HG02884 (cell line): ENCODE measurements around the gene PCDHGA1.
"Not testable (repeated sequence)": the region's sequence is repeated elsewhere in the genome, so short reads cannot be mapped to it uniquely, and the experiment has no call there.

Experiments used
- ATAC-seq: cut with Tn5 transposase; IDR thresholded peaks from one replicate; pipeline ENCODE4 v1.9.1; 2021; ENCODE audit warnings: mild to moderate bottlenecking, moderate library complexity; ENCODE audit not compliant: unreplicated experiment

PCDHGA1 gene

GRCh38 chr5:141409598-141410306 lies 79.4 kb downstream of the PCDHGA1 start:
- no peak for ATAC-seq

DNA sequence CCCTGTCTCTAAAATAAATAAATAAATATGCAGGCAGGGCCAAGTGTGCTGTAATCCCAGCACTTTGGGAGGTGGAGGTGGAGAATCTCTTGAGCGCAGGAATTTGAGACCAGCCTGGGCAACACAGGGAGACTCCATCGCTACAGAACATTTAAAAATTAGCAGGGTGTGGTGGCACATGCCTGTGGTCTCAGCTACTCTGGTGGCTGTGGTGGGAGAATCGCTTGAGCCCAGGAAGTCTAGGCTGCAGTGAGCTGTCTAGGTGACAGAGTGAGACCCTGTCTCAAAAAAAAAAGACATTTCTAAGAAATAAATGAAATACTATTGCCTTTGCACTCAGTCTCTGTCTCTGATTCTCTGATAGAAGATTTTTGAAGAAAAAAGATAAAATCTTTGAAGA lies 81.3 kb downstream of the PCDHGA1 start:
- ATAC-seq, result no peak

DNA sequence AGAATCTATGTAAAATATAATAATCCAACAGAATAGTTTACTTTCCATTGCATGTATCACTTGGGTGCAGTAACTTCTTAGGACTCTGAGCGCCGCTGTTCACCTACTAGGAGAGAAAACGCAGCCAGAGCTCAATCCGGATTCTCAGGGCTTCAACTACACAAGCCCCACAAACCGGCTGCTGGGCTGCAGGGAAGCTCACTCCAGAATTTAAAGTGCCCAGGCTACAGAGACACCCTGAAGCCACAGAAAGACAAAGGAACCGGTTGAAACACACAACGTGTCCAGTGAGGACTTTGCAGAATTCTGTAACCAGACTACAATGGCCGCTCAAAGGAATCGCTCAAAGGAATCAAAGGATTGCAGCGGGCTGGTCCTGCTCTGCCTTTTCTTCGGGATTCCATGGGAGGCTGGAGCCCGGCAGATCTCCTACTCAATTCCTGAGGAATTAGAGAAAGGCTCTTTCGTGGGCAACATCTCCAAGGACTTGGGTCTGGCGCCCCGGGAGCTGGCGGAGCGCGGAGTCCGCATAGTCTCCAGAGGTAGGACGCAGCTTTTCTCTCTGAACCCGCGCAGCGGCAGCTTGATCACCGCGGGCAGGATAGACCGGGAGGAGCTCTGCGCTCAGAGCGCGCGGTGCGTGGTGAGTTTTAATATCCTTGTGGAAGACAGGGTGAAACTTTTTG lies 82.7 kb downstream of the PCDHGA1 start, which contains the start of gene PCDHGA10:
Gene PCDHGA10 (plus strand): TSS at position 134 of the 686 bp plus-strand sequence. CDS start 189 bp downstream, at position 323.
- ATAC-seq, result peak; percentile 72

- no peak for ATAC-seq
Observed at GRCh38 chr5:141413540-141414069, 83.3 kb downstream of the PCDHGA1 start.

DNA sequence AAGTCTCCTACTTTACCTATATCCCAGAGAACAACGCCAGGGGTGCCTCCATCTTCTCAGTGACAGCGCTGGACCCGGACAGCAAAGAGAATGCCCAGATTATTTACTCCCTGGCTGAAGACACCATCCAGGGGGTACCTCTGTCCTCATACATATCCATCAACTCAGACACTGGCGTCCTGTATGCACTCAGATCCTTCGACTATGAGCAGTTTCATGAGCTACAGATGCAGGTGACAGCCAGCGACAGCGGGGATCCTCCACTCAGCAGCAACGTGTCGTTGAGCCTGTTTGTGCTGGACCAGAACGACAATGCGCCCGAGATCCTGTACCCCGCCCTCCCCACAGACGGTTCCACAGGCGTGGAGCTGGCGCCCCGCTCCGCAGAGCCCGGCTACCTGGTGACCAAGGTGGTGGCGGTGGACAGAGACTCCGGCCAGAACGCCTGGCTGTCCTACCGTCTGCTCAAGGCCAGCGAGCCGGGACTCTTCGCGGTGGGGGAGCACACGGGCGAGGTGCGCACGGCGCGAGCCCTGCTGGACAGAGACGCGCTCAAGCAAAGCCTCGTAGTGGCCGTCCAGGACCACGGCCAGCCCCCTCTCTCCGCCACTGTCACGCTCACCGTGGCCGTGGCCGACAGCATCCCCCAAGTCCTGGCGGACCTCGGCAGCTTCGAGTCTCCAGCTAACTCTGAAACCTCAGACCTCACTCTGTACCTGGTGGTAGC lies 84.4 kb downstream of the PCDHGA1 start:
- ATAC-seq, result not testable (repeated sequence)

GRCh38 chr5:141415275-141415618 lies 84.9 kb downstream of the PCDHGA1 start:
- ATAC-seq, result not testable (repeated sequence)

DNA sequence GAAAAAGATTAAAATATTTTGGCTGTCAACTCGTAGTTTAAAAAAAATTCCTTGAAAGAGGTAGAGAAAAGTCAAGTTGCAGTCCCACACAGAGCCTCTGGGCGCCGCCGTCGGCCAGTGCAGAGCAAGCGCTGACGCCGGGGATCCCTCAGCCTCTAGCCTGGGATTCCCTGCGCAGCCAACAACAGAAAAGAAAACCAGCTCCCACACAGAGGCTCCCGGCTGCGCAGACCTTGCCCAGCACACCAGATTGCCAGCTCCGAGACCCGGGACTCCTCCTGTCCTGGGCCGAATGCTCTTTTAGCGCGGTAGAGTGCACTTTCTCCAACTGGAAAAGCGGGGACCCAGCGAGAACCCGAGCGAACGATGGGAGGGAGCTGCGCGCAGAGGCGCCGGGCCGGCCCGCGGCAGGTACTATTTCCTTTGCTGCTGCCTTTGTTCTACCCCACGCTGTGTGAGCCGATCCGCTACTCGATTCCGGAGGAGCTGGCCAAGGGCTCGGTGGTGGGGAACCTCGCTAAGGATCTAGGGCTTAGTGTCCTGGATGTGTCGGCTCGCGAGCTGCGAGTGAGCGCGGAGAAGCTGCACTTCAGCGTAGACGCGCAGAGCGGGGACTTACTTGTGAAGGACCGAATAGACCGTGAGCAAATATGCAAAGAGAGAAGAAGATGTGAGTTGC lies 87.3 kb downstream of the PCDHGA1 start, which contains the start of gene PCDHGB7:
Gene PCDHGB7 (plus strand): TSS at position 184 of the 679 bp plus-strand sequence. CDS start 183 bp downstream, at position 367.
- peak; percentile 76 for ATAC-seq

GRCh38 chr5:141419074-141419880 lies 89.0 kb downstream of the PCDHGA1 start:
- ATAC-seq, result no peak

DNA sequence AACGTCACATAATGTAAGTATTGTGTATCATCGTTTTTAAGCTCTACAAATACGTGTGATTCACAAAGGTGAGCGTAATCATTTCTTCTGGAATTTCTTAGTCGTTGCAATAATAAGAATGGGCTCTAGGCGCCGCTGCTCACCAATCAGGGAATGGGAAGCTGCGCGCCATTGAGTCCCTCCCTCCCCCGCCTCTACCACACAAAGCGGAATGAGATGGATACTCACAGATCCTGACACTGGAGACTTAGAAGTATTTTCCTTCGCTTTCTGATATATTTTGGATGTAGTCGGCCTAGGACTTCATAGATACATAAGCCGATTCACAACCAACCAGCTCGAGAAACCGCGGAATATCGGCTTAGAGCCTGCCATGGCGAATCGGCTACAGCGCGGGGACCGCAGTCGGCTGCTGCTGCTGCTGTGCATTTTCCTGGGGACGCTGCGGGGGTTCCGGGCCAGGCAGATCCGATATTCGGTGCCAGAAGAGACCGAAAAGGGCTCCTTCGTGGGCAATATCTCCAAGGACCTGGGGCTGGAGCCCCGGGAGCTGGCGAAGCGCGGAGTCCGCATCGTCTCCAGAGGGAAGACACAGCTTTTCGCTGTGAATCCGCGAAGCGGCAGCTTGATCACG lies 90.7 kb downstream of the PCDHGA1 start, which contains the start of gene PCDHGA11:
Gene PCDHGA11 (plus strand): TSS at position 197 of the 634 bp plus-strand sequence. CDS start 177 bp downstream, at position 374.
- ATAC-seq, result no peak

DNA sequence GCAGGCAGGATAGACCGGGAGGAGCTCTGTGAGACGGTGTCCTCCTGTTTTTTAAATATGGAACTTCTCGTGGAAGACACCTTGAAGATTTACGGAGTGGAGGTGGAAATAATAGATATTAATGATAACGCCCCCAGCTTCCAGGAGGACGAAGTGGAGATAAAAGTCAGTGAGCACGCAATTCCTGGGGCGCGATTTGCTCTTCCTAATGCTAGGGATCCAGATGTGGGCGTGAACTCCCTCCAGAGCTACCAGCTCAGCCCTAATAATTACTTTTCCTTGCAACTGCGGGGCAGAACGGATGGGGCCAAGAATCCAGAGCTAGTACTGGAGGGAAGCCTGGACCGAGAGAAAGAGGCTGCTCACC lies 91.2 kb downstream of the PCDHGA1 start:
- ATAC-seq, result no peak

DNA sequence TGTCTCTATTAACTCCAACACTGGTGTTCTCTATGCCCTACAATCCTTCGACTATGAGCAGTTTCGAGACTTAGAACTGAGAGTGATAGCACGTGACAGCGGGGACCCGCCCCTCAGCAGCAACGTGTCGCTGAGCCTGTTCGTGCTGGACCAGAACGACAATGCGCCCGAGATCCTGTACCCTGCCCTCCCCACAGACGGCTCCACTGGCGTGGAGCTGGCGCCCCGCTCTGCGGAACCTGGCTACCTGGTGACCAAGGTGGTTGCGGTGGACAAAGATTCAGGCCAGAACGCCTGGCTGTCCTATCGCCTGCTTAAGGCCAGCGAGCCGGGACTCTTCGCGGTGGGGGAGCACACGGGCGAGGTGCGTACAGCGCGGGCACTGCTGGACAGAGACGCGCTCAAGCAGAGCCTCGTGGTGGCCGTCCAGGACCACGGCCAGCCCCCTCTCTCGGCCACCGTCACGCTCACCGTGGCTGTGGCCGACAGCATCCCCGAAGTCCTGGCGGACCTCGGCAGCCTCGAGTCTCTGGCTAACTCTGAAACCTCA lies 92.5 kb downstream of the PCDHGA1 start:
- no peak for ATAC-seq

GRCh38 chr5:141427783-141428426 lies 97.6 kb downstream of the PCDHGA1 start:
- ATAC-seq, result no peak

DNA sequence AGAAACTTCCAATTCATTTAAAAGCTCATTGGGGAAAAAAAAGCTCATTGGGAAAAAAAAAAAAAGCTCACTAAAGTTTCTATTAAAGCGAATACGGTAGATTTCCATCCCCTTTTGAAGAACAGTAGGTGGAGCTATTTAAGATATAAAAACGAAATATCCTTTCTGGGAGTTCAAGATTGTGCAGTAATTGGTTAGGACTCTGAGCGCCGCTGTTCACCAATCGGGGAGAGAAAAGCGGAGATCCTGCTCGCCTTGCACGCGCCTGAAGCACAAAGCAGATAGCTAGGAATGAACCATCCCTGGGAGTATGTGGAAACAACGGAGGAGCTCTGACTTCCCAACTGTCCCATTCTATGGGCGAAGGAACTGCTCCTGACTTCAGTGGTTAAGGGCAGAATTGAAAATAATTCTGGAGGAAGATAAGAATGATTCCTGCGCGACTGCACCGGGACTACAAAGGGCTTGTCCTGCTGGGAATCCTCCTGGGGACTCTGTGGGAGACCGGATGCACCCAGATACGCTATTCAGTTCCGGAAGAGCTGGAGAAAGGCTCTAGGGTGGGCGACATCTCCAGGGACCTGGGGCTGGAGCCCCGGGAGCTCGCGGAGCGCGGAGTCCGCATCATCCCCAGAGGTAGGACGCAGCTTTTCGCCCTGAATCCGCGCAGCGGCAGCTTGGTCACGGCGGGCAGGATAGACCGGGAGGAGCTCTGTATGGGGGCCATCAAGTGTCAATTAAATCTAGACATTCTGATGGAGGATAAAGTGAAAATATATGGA lies 100.2 kb downstream of the PCDHGA1 start, which contains the start of gene PCDHGA12:
Gene PCDHGA12 (plus strand): TSS at position 176 of the 782 bp plus-strand sequence. CDS start 253 bp downstream, at position 429.
- ATAC-seq, result peak; percentile 93

GRCh38 chr5:141431286-141431685 lies 101.0 kb downstream of the PCDHGA1 start:
- peak; percentile 42 for ATAC-seq

DNA sequence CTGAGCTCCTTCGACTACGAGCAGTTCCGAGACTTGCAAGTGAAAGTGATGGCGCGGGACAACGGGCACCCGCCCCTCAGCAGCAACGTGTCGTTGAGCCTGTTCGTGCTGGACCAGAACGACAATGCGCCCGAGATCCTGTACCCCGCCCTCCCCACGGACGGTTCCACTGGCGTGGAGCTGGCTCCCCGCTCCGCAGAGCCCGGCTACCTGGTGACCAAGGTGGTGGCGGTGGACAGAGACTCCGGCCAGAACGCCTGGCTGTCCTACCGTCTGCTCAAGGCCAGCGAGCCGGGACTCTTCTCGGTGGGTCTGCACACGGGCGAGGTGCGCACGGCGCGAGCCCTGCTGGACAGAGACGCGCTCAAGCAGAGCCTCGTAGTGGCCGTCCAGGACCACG lies 102.0 kb downstream of the PCDHGA1 start:
- not testable (repeated sequence) for ATAC-seq

DNA sequence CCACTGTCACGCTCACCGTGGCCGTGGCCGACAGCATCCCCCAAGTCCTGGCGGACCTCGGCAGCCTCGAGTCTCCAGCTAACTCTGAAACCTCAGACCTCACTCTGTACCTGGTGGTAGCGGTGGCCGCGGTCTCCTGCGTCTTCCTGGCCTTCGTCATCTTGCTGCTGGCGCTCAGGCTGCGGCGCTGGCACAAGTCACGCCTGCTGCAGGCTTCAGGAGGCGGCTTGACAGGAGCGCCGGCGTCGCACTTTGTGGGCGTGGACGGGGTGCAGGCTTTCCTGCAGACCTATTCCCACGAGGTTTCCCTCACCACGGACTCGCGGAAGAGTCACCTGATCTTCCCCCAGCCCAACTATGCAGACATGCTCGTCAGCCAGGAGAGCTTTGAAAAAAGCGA lies 102.4 kb downstream of the PCDHGA1 start:
- ATAC-seq, result not testable (repeated sequence)

GRCh38 chr5:141434006-141434405 lies 103.7 kb downstream of the PCDHGA1 start:
- no peak for ATAC-seq

GRCh38 chr5:141437221-141437620 lies 106.9 kb downstream of the PCDHGA1 start:
- ATAC-seq, result no peak
